ENCODE results near the gene CCM2L.

DNA sequence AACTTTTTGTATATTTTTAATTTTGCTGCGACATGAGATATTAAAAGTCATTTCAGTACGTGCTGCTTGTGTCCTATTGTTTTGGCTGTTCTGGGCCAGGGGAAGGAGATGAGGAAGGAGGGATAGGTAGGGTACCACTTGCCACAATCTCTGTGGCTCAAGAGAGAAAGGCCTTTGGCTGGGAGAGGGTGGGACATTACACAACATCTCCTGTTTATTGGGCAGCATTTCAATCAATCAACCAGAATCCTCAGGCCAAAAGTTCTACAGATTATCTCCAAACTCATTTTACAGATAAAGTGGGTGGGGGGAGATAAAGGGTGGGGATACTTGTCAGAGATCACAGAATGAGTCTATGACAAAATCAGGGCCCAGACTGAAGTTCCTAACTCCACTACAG lies 6.9 kb upstream of the CCM2L start:
- TF ChIP-seq, protein P1, sequence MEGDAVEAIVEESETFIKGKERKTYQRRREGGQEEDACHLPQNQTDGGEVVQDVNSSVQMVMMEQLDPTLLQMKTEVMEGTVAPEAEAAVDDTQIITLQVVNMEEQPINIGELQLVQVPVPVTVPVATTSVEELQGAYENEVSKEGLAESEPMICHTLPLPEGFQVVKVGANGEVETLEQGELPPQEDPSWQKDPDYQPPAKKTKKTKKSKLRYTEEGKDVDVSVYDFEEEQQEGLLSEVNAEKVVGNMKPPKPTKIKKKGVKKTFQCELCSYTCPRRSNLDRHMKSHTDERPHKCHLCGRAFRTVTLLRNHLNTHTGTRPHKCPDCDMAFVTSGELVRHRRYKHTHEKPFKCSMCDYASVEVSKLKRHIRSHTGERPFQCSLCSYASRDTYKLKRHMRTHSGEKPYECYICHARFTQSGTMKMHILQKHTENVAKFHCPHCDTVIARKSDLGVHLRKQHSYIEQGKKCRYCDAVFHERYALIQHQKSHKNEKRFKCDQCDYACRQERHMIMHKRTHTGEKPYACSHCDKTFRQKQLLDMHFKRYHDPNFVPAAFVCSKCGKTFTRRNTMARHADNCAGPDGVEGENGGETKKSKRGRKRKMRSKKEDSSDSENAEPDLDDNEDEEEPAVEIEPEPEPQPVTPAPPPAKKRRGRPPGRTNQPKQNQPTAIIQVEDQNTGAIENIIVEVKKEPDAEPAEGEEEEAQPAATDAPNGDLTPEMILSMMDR (IDR thresholded peaks at IDR 0.05) = no peak
- no peak for TF ChIP-seq ZFX (IDR thresholded peaks at IDR 0.05; ENCODE audit: borderline replicate concordance)
